ENCODE results near the gene C21orf58.

DNA sequence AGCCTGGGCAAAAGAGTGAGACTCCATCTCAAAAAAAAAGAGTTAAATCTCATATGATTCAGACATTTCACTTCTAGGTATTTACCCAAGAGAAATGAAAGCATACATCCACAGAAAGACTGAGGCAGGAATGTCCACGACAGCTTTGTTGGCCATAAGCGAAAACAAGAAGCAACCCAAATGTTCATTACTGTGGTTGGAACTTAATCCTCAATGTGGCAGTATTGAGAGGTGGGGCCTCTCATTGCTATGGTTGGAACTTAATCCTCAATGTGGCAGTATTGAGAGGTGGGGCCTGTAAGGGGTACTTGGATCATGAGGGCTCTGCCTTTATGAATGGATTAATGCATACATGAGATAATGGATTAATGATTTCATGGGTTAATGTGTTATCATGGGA is 15.2 kb downstream of the C21orf58 start:
- TF ChIP-seq, protein P1, sequence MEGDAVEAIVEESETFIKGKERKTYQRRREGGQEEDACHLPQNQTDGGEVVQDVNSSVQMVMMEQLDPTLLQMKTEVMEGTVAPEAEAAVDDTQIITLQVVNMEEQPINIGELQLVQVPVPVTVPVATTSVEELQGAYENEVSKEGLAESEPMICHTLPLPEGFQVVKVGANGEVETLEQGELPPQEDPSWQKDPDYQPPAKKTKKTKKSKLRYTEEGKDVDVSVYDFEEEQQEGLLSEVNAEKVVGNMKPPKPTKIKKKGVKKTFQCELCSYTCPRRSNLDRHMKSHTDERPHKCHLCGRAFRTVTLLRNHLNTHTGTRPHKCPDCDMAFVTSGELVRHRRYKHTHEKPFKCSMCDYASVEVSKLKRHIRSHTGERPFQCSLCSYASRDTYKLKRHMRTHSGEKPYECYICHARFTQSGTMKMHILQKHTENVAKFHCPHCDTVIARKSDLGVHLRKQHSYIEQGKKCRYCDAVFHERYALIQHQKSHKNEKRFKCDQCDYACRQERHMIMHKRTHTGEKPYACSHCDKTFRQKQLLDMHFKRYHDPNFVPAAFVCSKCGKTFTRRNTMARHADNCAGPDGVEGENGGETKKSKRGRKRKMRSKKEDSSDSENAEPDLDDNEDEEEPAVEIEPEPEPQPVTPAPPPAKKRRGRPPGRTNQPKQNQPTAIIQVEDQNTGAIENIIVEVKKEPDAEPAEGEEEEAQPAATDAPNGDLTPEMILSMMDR (IDR thresholded peaks at IDR 0.05) = no peak
- TF ChIP-seq POLR2A (IDR thresholded peaks at IDR 0.05) = no peak
